ENCODE data around the gene NUMB. TPM values are rescaled to one million over a fixed set of nuclear protein-coding genes. Genes with fewer than 3 reads are reported as not detected.
"Not testable (repeated sequence)": the region's sequence is repeated elsewhere in the genome, so short reads cannot be mapped to it uniquely, and the experiment has no call there.

NUMB gene
- total and polyA plus RNA-seq, 2 of the 4 experiments (the other 2 are of a cell fraction) = 45.9 to 114 TPM

DNA sequence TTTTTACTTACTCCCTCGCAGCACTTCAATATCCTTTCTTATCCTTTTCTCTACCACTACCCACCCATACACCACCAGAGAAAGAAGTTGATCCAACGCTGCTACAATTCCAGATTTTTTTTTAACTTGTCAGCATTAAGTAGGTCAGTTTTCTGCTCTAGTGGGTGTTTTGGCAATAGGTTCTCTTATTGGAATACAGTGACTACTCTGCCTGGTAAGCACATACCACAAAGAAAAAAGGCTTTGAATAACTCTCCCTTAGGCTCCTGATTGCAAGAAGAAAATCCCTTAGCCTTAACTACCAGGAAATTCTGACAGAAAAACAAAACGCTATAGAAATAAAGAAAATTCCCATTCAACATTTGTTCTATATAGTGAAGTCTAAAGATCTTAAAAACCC, 72.0 kb downstream of the NUMB start:
- no peak overlapping the region for H3K27ac ChIP-seq (ENCODE audit: insufficient read depth, low read length)
- no peak overlapping the region for H3K4me2 ChIP-seq (ENCODE audit: low read depth, low read length)
- CTCF ChIA-PET = no interaction called here
- H2BK120ac ChIP-seq (ENCODE audit: low read depth, low read length) = no peak overlapping the region
- H3K9ac ChIP-seq (ENCODE audit: low read depth, low read length) = no peak overlapping the region
- H3K14ac ChIP-seq (replicated peaks; ENCODE audit: low read depth, low read length) = no peak overlapping the region
- no CpG with 5 or more reads among the region's 3 CpGs for WGBS, 2 experiments (ENCODE audit: extremely low coverage in 2 of 2, insufficient read length in 1 of 2)
- no peak for DNase-seq
- H2BK20ac ChIP-seq (ENCODE audit: low read depth, low read length) = no peak overlapping the region
- H2AFZ ChIP-seq (replicated peaks; ENCODE audit: low read length, poor library complexity) = no peak overlapping the region
- H3K4ac ChIP-seq (ENCODE audit: low read depth, low read length) = no peak overlapping the region
- no peak overlapping the region for H4K5ac ChIP-seq (ENCODE audit: low read depth, low read length)
- H3K9me3 ChIP-seq (ENCODE audit: control insufficient read depth, insufficient read depth, low read length) = peaks cover 3% of the 10 kb centered on the region
- BruUV-seq (replicated peaks) = no TSS peak
- peaks cover 15 to 26% of the 10 kb centered on the region in 2 experiments; a peak in 3 of 4 replicates for H3K79me1 ChIP-seq (ENCODE audit: low read depth in 1 of 2, low read length in 2 of 2)
- no peaks in the 10 kb centered on the region for H3K27me3 ChIP-seq (ENCODE audit: control insufficient read depth, insufficient read depth, low read length)
- ATAC-seq (ENCODE audit: low read depth) = no peak
- no peak overlapping the region for H3K23ac ChIP-seq (ENCODE audit: low read depth, low read length)
- no peak overlapping the region for H2AK5ac ChIP-seq (ENCODE audit: low read depth, low read length)
- POLR2A ChIA-PET (ENCODE audit: unreplicated experiment) = no interaction called here
- H2AK9ac ChIP-seq (replicated peaks; ENCODE audit: low read depth, low read length, poor library complexity) = no peak overlapping the region
- H3K4me1 ChIP-seq (ENCODE audit: control insufficient read depth, insufficient read depth, low read length) = no peaks in the 10 kb centered on the region
- in situ Hi-C loops (cut with MboI; ENCODE audit: low sequenced_read_pairs) (no loop called here), dilution Hi-C loops (cut with HindIII; ENCODE audit: low sequenced_read_pairs, unreplicated experiment) (no loop called here), intact Hi-C loops (cut with micrococcal nuclease) (no loop called here)
- H2BK15ac ChIP-seq (ENCODE audit: low read depth, low read length) = no peak overlapping the region
- H3K18ac ChIP-seq (ENCODE audit: low read depth, low read length) = no peak overlapping the region
- H3K56ac ChIP-seq (ENCODE audit: extremely low read depth, insufficient read depth, low read length) = no peak overlapping the region
- no peak overlapping the region for H2BK5ac ChIP-seq (ENCODE audit: low read depth, low read length, poor library complexity, severe bottlenecking)
- H4K8ac ChIP-seq (ENCODE audit: low read depth in 2 of 2, low read length in 2 of 2) = no peak overlapping the region
- no peak overlapping the region for H4K91ac ChIP-seq (ENCODE audit: insufficient read depth, low read depth, low read length)
- TF ChIP-seq, protein P1, sequence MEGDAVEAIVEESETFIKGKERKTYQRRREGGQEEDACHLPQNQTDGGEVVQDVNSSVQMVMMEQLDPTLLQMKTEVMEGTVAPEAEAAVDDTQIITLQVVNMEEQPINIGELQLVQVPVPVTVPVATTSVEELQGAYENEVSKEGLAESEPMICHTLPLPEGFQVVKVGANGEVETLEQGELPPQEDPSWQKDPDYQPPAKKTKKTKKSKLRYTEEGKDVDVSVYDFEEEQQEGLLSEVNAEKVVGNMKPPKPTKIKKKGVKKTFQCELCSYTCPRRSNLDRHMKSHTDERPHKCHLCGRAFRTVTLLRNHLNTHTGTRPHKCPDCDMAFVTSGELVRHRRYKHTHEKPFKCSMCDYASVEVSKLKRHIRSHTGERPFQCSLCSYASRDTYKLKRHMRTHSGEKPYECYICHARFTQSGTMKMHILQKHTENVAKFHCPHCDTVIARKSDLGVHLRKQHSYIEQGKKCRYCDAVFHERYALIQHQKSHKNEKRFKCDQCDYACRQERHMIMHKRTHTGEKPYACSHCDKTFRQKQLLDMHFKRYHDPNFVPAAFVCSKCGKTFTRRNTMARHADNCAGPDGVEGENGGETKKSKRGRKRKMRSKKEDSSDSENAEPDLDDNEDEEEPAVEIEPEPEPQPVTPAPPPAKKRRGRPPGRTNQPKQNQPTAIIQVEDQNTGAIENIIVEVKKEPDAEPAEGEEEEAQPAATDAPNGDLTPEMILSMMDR (conservative IDR thresholded peaks at IDR 0.05; ENCODE audit: low read depth, low read length) = no peak
- TF ChIP-seq, protein P2, sequence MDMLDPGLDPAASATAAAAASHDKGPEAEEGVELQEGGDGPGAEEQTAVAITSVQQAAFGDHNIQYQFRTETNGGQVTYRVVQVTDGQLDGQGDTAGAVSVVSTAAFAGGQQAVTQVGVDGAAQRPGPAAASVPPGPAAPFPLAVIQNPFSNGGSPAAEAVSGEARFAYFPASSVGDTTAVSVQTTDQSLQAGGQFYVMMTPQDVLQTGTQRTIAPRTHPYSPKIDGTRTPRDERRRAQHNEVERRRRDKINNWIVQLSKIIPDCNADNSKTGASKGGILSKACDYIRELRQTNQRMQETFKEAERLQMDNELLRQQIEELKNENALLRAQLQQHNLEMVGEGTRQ (IDR thresholded peaks at IDR 0.05; ENCODE audit: low read depth, low read length) = no peak
- peak; percentile 48 for TF ChIP-seq MAFK (IDR thresholded peaks at IDR 0.05; ENCODE audit: low read depth, low read length)
- peaks cover 5% of the 10 kb centered on the region; the same call in 1 of the 2 replicates for H4K20me1 ChIP-seq (ENCODE audit: insufficient read depth, low read length)
- H3K9me1 ChIP-seq (ENCODE audit: insufficient read depth, low read length) = no peaks in the 10 kb centered on the region; the same call in 1 of the 2 replicates
- no peak overlapping the region for H3K4me3 ChIP-seq (ENCODE audit: insufficient read depth, low read depth, low read length)
- H3K36me3 ChIP-seq (ENCODE audit: control insufficient read depth, insufficient read depth, low read length) = 0 out of 2 replicates have a peak, but pooled peaks cover 2% of the 10 kb centered on the region

DNA sequence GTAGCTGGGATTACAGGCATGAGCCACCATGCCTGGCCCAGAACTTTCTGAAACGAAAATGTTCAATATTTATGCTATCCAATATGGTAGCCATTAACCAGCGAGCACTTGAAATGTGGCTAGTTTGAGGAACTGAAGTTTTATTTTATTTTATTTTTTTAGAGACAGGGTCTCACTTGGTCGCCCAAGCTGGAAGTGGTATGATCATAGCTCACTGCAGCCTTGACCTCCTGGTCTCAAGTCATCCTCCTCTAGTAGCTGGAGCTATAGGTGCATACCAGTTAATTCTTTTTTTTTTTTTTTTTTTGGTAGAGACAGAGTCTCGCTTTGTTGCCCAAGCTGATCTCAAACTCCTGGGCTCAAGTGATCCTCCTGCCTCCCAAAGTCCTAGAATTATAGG, 73.3 kb downstream of the NUMB start:
- H2BK120ac ChIP-seq (ENCODE audit: low read depth, low read length); H3K9me1 ChIP-seq (ENCODE audit: insufficient read depth, low read length); H2AK5ac ChIP-seq (ENCODE audit: low read depth, low read length); H3K56ac ChIP-seq (ENCODE audit: extremely low read depth, insufficient read depth, low read length); BruUV-seq (replicated peaks); H3K27ac ChIP-seq (ENCODE audit: insufficient read depth, low read length); H3K18ac ChIP-seq (ENCODE audit: low read depth, low read length); DNase-seq; H3K9ac ChIP-seq (ENCODE audit: low read depth, low read length); H4K91ac ChIP-seq (ENCODE audit: insufficient read depth, low read depth, low read length); H3K4me2 ChIP-seq (ENCODE audit: low read depth, low read length); H2BK5ac ChIP-seq (ENCODE audit: low read depth, low read length, poor library complexity, severe bottlenecking); dilution Hi-C loops (cut with HindIII; ENCODE audit: low sequenced_read_pairs, unreplicated experiment); H3K23ac ChIP-seq (ENCODE audit: low read depth, low read length); H4K5ac ChIP-seq (ENCODE audit: low read depth, low read length); H2BK15ac ChIP-seq (ENCODE audit: low read depth, low read length); H3K4ac ChIP-seq (ENCODE audit: low read depth, low read length); in situ Hi-C loops (cut with MboI; ENCODE audit: low sequenced_read_pairs); H3K14ac ChIP-seq (replicated peaks; ENCODE audit: low read depth, low read length); intact Hi-C loops (cut with micrococcal nuclease); H2BK20ac ChIP-seq (ENCODE audit: low read depth, low read length); H3K4me3 ChIP-seq (ENCODE audit: insufficient read depth, low read depth, low read length); H3K4me1 ChIP-seq (ENCODE audit: control insufficient read depth, insufficient read depth, low read length); H3K9me3 ChIP-seq (ENCODE audit: control insufficient read depth, insufficient read depth, low read length); H3K36me3 ChIP-seq (ENCODE audit: control insufficient read depth, insufficient read depth, low read length); H3K27me3 ChIP-seq (ENCODE audit: control insufficient read depth, insufficient read depth, low read length); H2AFZ ChIP-seq (replicated peaks; ENCODE audit: low read length, poor library complexity); ATAC-seq (ENCODE audit: low read depth); CTCF ChIA-PET; H4K8ac ChIP-seq (ENCODE audit: low read depth in 2 of 2, low read length in 2 of 2); H2AK9ac ChIP-seq (replicated peaks; ENCODE audit: low read depth, low read length, poor library complexity): not testable (repeated sequence)
- POLR2A ChIA-PET (ENCODE audit: unreplicated experiment) = interaction anchor here (0.5 kb wide), 1 partner anchor 72 kb away, joined by 3 read pairs; no protein-coding TSS in a partner anchor
- WGBS, 2 experiments (ENCODE audit: extremely low coverage in 2 of 2, insufficient read length in 1 of 2) = no CpG with 5 or more reads among the region's 4 CpGs
- Histone ChIP-seq H3K79me1 (ENCODE audit: low read depth in 1 of 2, low read length in 2 of 2) (peaks cover 15 to 33% of the 10 kb centered on the region in 2 experiments; a peak in 3 of 4 replicates), H4K20me1 (ENCODE audit: insufficient read depth, low read length) (peaks cover 11% of the 10 kb centered on the region; the same call in 1 of the 2 replicates)

Data from IMR-90 (cell line).